ENCODE measurements around the gene OBSCN. TPM values are rescaled to one million over a fixed set of nuclear protein-coding genes. Genes with fewer than 3 reads are reported as not detected.

Gene OBSCN
- total and polyA plus RNA-seq, 2 donors (not counting 1 experiment from before 2014, with no cell fraction given), result 10.0 to 63.9 TPM

- Histone ChIP-seq H3K9ac (ENCODE audit: low read length) (no peak overlapping the region), H3K27me3 (replicated peaks in 1 of 4; ENCODE audit: control extremely low read depth in 1 of 4, control insufficient read depth in 3 of 4, insufficient read depth in 4 of 4, low read length in 3 of 4) (no peaks in the 10 kb centered on the region), H2AFZ (ENCODE audit: insufficient read depth, low read depth, low read length, poor library complexity, severe bottlenecking) (no peak overlapping the region), H4K20me1 (ENCODE audit: control insufficient read depth, insufficient read depth, low read length, poor library complexity, severe bottlenecking) (no peaks in the 10 kb centered on the region), H3K9me3 (ENCODE audit: control extremely low read depth in 1 of 3, control insufficient read depth in 2 of 3, insufficient read depth in 1 of 3, low read length in 2 of 3) (no peaks in the 10 kb centered on the region), H3K4me1 (ENCODE audit: control insufficient read depth in 2 of 2, insufficient read depth in 2 of 2, low read length in 2 of 2) (no peaks in the 10 kb centered on the region), H3K4me3 (ENCODE audit: control extremely low read depth in 1 of 5, extremely low read depth in 1 of 5, insufficient read depth in 1 of 5, low read depth in 2 of 5, low read length in 4 of 5) (no peak overlapping the region), H3K4me2 (replicated peaks; ENCODE audit: low read depth, low read length, poor library complexity, severe bottlenecking) (no peak overlapping the region), H3K79me2 (ENCODE audit: control insufficient read depth, insufficient read depth, low read length) (no peaks in the 10 kb centered on the region), H3K27ac (ENCODE audit: low read length in 2 of 2) (no peak overlapping the region), H3K36me3 (replicated peaks in 1 of 2; ENCODE audit: control extremely low read depth in 1 of 2, control insufficient read depth in 1 of 2, extremely low read depth in 1 of 2, insufficient read depth in 2 of 2, low read length in 1 of 2) (peaks cover 0 to 2% of the 10 kb centered on the region in 2 experiments)
- Mint-ChIP-seq H3K27me3 (no peaks in the 10 kb centered on the region), H3K4me1 (no peaks in the 10 kb centered on the region), H3K4me3 (no peak overlapping the region), H3K27ac (no peak overlapping the region), H3K9me3 (ENCODE audit: insufficient read depth) (no peaks in the 10 kb centered on the region)
- TF ChIP-seq EZH2 (IDR thresholded peaks at IDR 0.05; ENCODE audit: borderline replicate concordance, insufficient read depth, low read depth, low read length, poor library complexity, severe bottlenecking), result no peak
- no peak for TF ChIP-seq CTCF (IDR thresholded peaks at IDR 0.05)
- CTCF ChIA-PET, result no interaction called here
- 95% methylated on average over 25 of the region's 26 CpGs for WGBS (ENCODE audit: insufficient coverage)
- intact Hi-C loops (cut with micrococcal nuclease), result no loop called here
- POLR2A ChIA-PET, result no interaction called here
- no peak for ATAC-seq (ENCODE audit: low read depth)
- no peak for DNase-seq
Measured at GRCh38 chr1:228337711-228338520, 130.1 kb downstream of the OBSCN start.

GRCh38 chr1:228338521-228339051 is 130.7 kb downstream of the OBSCN start:
- no peak overlapping the region for H3K4me2 ChIP-seq (replicated peaks; ENCODE audit: low read depth, low read length, poor library complexity, severe bottlenecking)
- WGBS (ENCODE audit: insufficient coverage), result 87% methylated on average over 17 of the region's 21 CpGs
- no peak for DNase-seq
- peaks cover 0 to 2% of the 10 kb centered on the region in 2 experiments for H3K36me3 ChIP-seq (replicated peaks in 1 of 2; ENCODE audit: control extremely low read depth in 1 of 2, control insufficient read depth in 1 of 2, extremely low read depth in 1 of 2, insufficient read depth in 2 of 2, low read length in 1 of 2)
- ChIA-PET CTCF (no interaction called here), POLR2A (no interaction called here)
- H3K9me3 Mint-ChIP-seq (ENCODE audit: insufficient read depth), result no peaks in the 10 kb centered on the region
- H3K27me3 ChIP-seq (replicated peaks in 1 of 4; ENCODE audit: control extremely low read depth in 1 of 4, control insufficient read depth in 3 of 4, insufficient read depth in 4 of 4, low read length in 3 of 4), result no peaks in the 10 kb centered on the region
- no peaks in the 10 kb centered on the region for H3K27me3 Mint-ChIP-seq
- no peak overlapping the region for H3K4me3 ChIP-seq (ENCODE audit: control extremely low read depth in 1 of 5, extremely low read depth in 1 of 5, insufficient read depth in 1 of 5, low read depth in 2 of 5, low read length in 4 of 5)
- no peak for ATAC-seq (ENCODE audit: low read depth)
- H3K9me3 ChIP-seq (ENCODE audit: control extremely low read depth in 1 of 3, control insufficient read depth in 2 of 3, insufficient read depth in 1 of 3, low read length in 2 of 3), result no peaks in the 10 kb centered on the region
- no peak for TF ChIP-seq CTCF (IDR thresholded peaks at IDR 0.05)
- TF ChIP-seq EZH2 (IDR thresholded peaks at IDR 0.05; ENCODE audit: borderline replicate concordance, insufficient read depth, low read depth, low read length, poor library complexity, severe bottlenecking), result no peak
- intact Hi-C loops (cut with micrococcal nuclease), result no loop called here
- no peaks in the 10 kb centered on the region for H3K79me2 ChIP-seq (ENCODE audit: control insufficient read depth, insufficient read depth, low read length)
- no peak overlapping the region for H3K27ac ChIP-seq (ENCODE audit: low read length in 2 of 2)
- no peaks in the 10 kb centered on the region for H3K4me1 ChIP-seq (ENCODE audit: control insufficient read depth in 2 of 2, insufficient read depth in 2 of 2, low read length in 2 of 2)
- no peak overlapping the region for H2AFZ ChIP-seq (ENCODE audit: insufficient read depth, low read depth, low read length, poor library complexity, severe bottlenecking)
- H3K4me3 Mint-ChIP-seq, result no peak overlapping the region
- H3K4me1 Mint-ChIP-seq, result no peaks in the 10 kb centered on the region
- no peak overlapping the region for H3K27ac Mint-ChIP-seq
- H3K9ac ChIP-seq (ENCODE audit: low read length), result no peak overlapping the region
- no peaks in the 10 kb centered on the region for H4K20me1 ChIP-seq (ENCODE audit: control insufficient read depth, insufficient read depth, low read length, poor library complexity, severe bottlenecking)
